Breast epithelium (tissue), 3 donors: ENCODE data around the gene EBI3.

ENCODE experiments used
- POLR2A ChIP-seq: fragments of 450-650 bp; IDR thresholded peaks from one replicate; pipeline ENCODE4 v1.6.1; 2016; ENCODE audit warnings: antibody characterized with exemption, mild to moderate bottlenecking, moderate library complexity
- POLR2AphosphoS5 ChIP-seq, 3 donors: sonication (generic); formaldehyde crosslinking; IDR thresholded peaks; one replicate each; pipeline ENCODE4 v1.6.1; 2017; ENCODE audit warnings: antibody characterized with exemption in 3 of 3
- TF ChIP-seq, protein P1 (sequence below), 3 donors: fragments of 450-650 bp; IDR thresholded peaks; one replicate each; pipeline ENCODE4 v1.5.1; 2016 to 2017; ENCODE audit warnings: antibody characterized with exemption in 3 of 3, mild to moderate bottlenecking in 3 of 3, moderate library complexity in 3 of 3

DNA sequence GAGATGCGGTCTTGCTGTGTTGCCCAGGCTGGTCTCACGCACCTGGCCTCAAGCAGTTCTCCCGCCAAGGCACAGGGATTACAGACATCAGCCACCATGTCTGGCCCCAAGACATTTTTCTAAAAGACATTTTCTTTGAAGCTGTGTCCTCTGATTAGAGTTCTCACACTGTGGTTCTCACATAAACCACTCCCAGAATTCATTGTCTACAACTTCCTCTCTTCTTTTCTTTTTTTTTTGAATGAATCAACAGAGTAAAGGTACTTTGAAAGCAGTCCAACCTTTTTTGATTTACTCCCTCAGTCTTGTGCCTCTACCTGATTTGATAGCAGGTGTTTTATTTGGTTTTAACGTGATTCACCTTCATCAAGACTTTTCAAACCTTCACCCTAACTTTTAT is 35.5 kb downstream of the EBI3 start:
- TF ChIP-seq, protein P1, sequence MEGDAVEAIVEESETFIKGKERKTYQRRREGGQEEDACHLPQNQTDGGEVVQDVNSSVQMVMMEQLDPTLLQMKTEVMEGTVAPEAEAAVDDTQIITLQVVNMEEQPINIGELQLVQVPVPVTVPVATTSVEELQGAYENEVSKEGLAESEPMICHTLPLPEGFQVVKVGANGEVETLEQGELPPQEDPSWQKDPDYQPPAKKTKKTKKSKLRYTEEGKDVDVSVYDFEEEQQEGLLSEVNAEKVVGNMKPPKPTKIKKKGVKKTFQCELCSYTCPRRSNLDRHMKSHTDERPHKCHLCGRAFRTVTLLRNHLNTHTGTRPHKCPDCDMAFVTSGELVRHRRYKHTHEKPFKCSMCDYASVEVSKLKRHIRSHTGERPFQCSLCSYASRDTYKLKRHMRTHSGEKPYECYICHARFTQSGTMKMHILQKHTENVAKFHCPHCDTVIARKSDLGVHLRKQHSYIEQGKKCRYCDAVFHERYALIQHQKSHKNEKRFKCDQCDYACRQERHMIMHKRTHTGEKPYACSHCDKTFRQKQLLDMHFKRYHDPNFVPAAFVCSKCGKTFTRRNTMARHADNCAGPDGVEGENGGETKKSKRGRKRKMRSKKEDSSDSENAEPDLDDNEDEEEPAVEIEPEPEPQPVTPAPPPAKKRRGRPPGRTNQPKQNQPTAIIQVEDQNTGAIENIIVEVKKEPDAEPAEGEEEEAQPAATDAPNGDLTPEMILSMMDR (IDR thresholded peaks at IDR 0.05): no peak
- TF ChIP-seq POLR2AphosphoS5 (IDR thresholded peaks at IDR 0.05) (no peak), POLR2A (no peak)
